GM18507 (cell line): ENCODE results near the gene CCDC12.

Experiments used
- DNase-seq: peaks from one replicate; pipeline ENCODE4 v3.0.0; 2011; ENCODE audit warnings: low read depth; ENCODE audit not compliant: insufficient read length; ENCODE audit errors: extremely low spot score
- FAIRE-seq: peaks from 2 replicates; lab custom pipeline; 2011; peaks lifted over from hg19 to GRCh38; lab: Jason Lieb, UNC

CCDC12 gene

GRCh38 chr3:46976326-46977190 is at the start of gene CCDC12:
Gene CCDC12 (minus strand): TSS chr3:46976745. CDS start chr3:46976732, 13 bp downstream.
- FAIRE-seq (peak; percentile 97), DNase-seq (peak; percentile 95)

DNA sequence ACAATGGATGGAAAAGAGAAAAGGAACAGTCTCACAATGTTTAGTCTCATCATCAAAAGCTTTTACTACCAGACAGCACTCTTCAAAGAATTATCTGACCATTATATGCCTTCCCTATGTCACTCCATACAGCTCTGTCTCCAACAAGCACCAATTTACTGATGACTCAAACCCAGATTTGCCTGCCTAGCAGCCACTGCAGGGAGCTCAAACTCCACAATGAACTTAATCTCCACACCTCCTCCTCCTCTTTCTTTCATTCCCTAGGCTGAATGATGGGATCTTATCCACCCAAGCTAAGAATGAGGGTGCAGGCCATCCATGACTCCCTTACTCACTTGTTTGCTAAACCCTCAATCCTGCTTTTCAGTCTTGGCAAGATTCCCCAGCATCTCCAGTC is 48.4 kb upstream of the CCDC12 start:
- no peak for DNase-seq
- peak; percentile 47 for FAIRE-seq

GRCh38 chr3:47022641-47023071 is 46.1 kb upstream of the CCDC12 start:
- no peak for FAIRE-seq
- no peak for DNase-seq

DNA sequence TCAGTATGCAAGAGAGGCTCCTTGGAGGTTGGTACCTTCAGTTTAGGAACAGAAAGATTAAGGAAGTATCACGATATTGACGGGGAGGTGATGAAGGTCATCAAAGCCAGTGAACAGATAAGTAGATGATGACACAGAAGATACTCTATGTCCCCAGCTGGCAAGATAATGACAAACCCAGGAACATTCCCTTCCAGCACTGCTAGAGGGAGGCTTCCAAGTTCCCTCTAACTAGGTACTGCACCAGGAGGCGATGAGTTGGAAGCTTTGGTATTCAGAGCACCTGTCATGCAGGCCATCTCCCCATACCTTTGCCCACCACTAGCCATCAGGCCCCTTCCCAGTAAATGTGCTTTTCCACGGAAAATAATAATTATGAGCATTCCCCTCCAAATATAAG is 43.8 kb upstream of the CCDC12 start:
- FAIRE-seq, result no peak

DNA sequence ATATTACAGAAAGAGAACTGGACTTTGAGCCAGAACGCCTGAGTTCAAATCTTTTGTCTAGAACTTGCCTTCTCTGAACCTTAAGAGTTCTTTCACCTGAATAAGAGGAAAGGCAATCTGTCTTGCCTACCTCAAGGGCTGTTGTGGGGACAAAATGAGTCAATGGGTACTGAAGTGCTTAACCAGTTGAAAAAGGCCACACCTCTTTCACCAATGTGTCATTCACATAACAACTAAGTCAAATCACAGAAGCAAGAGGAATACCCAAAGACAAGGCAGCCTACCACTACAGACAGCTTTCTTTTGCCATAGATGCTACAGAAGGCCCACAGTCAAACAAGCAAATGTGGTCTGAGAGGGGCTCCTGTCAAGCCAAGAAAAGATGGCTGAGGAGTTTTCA is 42.7 kb upstream of the CCDC12 start:
- FAIRE-seq (peak; percentile 70), DNase-seq (peak; percentile 33)

More for the DNA sequence above, 43.8 kb upstream of the CCDC12 start:
- no peak for DNase-seq

DNA sequence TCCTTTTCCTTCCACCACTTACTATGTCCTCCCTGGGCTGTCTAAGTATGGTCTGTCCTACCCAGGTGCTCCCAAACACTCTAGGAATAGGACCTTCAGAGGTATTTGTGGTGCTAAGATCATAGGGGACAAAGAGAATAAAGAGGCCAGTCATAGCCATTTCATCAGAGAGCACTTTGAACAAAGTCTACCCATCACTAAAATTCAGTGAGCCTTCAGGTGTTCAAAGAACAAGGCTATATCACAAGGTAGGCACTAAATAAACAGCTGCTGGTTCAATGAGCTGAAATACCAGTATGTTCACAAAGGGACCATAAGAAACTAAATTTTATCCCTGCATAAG is 41.7 kb upstream of the CCDC12 start:
- DNase-seq, result no peak
- FAIRE-seq, result no peak

- DNase-seq, result no peak
- FAIRE-seq, result peak; percentile 9
These were observed 41.1 kb upstream of the CCDC12 start for GRCh38 chr3:47017504-47018268.

DNA sequence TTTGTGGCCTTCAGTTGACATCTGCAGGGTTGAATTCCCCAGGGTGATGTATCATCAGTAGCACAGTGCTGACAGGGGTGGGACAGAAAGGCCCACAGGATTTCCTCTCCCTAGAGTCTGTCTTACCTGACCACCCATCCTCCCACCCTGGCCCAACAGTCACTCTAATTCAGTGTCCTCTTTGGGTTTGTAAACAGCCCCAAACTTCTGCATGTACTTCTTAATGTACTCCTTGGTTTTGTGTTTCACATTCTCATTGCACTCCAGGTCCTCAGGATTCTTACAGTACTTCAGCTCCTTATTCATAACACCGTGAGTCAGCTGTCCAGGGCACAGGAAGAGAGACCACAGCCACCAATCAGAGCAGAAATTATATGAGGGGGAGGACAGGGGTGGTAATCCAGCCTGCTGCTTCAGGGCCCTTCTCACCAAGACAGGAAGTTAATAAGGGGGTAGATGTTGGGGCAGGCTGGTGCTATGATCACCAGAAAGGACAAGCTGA is 40.4 kb upstream of the CCDC12 start:
- no peak for DNase-seq
- FAIRE-seq, result peak; percentile 57

GRCh38 chr3:47016086-47016933 is 39.8 kb upstream of the CCDC12 start:
- FAIRE-seq (no peak), DNase-seq (no peak)

- FAIRE-seq (no peak), DNase-seq (no peak)
These were observed 38.6 kb upstream of the CCDC12 start for GRCh38 chr3:47015151-47015550.

GRCh38 chr3:47014036-47014435 is 37.5 kb upstream of the CCDC12 start:
- no peak for DNase-seq
- no peak for FAIRE-seq

DNA sequence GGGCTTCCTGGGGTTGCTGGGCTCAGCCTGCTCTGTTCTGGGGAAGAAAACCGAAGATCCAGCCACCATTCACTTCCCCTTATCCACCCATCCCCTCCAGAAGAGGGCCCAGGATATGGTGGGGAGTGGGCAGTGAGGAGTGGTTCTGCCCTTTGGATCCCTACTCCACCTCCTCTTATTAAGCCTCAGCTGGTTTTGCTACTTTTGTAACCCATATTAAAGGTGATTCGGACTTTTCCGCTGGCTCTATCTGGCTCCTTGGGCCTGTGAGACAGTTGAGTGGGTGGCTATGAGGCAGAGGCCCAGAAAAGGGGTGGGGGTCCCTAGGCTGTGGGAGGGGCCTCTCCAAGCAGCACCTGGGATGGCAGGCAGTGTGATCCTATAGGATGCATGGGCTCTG is 36.7 kb upstream of the CCDC12 start:
- FAIRE-seq (no peak), DNase-seq (no peak)

GRCh38 chr3:47012342-47013230 is 36.0 kb upstream of the CCDC12 start:
- no peak for DNase-seq
- FAIRE-seq, result no peak

DNA sequence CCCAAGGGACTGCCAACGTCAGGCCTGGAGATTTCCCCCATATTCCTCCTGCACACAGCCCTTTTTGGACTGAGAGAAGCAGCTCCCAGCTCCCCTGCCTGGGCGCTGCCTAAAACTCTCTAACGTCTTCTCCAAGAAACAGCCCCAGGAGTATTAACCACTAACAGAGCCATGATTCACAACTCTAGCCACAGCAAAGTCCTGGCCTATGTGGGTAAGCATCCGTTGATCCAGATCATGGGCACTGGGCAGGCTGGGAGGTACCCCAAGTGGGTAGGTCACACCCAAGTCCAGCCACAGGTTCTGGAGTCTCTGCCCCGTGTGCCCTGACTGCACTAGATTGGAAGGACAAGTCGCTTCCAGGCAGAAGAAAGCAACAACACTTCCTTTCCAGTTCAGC is 34.8 kb upstream of the CCDC12 start:
- no peak for DNase-seq
- FAIRE-seq, result no peak

DNA sequence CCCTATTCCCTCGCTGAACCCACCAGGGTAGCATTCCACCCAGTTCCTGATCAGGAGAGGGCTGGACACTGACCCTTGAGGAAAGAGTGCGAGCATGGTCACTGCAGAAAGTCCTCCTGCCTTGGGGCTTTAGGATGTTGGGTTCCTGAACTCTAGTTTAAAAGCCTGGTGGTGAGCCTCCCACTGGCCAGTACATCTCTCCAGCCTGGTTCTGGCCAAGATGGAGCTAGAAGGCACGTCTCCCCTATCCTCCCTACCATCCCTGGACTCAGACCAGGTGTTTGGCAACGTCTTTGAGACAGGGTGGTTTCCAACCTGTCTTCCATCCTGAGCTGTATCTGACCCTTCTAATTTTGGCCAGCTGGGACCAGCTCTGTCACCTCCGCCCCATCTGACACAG is 34.4 kb upstream of the CCDC12 start:
- no peak for FAIRE-seq
- no peak for DNase-seq

DNA sequence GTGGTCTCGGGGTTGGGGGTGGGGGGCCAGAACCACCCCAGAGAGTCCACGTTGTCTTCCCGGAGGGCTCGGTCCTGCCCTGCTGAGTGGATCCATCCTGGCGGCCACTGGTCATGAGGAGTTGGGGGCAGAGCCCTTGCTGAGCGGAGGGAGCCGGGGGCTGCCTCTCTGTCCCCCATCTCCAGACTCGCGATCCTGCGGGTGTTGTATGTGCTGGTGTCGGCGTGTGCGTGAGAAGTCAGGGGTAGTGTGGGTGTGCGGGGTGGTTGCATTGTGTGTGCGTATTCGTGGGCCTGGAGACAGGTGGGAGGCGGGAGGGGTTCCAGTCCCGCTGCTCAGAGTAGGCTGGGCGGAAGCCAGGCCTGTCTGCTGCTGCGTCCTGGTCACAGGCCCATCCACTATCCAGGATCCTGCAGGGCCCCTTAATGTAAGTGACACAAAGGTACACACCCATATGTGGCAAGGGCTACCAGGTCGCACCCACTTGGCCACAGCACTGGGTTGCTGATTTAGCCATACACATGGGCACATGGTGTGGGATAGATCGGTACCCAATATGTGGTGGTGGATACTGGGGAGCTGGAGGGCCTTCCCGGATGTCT is 33.7 kb upstream of the CCDC12 start:
- FAIRE-seq (no peak), DNase-seq (no peak)

GRCh38 chr3:47009225-47010110 is 32.9 kb upstream of the CCDC12 start:
- FAIRE-seq (peak; percentile 85), DNase-seq (peak; percentile 92)

GRCh38 chr3:47008851-47009224 is 32.3 kb upstream of the CCDC12 start:
- FAIRE-seq (no peak), DNase-seq (no peak)
